Testis (tissue), 3 donors: ENCODE results near the gene COL4A2. TPM values are rescaled to one million over a fixed set of nuclear protein-coding genes. Genes with fewer than 3 reads are reported as not detected.

Experiments
- DNase-seq: peaks from one replicate; pipeline ENCODE4 v3.0.0-alpha.2; 2019
- H3K27ac ChIP-seq, 2 donors: fragments of 200-600 bp; sonication (generic); one replicate each; pipeline ENCODE4 v1.5.1; 2019
- H3K27me3 ChIP-seq: fragments of 200-600 bp; sonication (generic); one replicate; pipeline ENCODE4 v1.5.1; 2019
- H3K36me3 ChIP-seq: fragments of 200-600 bp; sonication (generic); one replicate; pipeline ENCODE4 v1.5.1; 2017; ENCODE audit warnings: low read depth; ENCODE audit errors: missing control alignments
- H3K4me1 ChIP-seq: fragments of 200-600 bp; sonication (generic); one replicate; pipeline ENCODE4 v1.5.1; 2019
- H3K4me3 ChIP-seq, 2 donors: fragments of 200-600 bp; sonication (generic); one replicate each; pipeline ENCODE4 v1.5.1; 2017 to 2019
- H3K9me3 ChIP-seq: fragments of 200-600 bp; sonication (generic); one replicate; pipeline ENCODE4 v1.5.1; 2017
- POLR2A ChIP-seq: fragments of 450-650 bp; IDR thresholded peaks from one replicate; pipeline ENCODE4 v1.6.1; 2017; ENCODE audit warnings: antibody characterized with exemption, mild to moderate bottlenecking, moderate library complexity
- WGBS, 2 donors: methylation state at CpG; one replicate each; pipeline ENCODE4 v1.1.5; 2018; 5-methylcytosine and 5-hydroxymethylcytosine counted together
- intact Hi-C: fragments of 100-400 bp; cut with DNase I; formaldehyde crosslinking; loops from one replicate; pipeline ENCODE4 v1.15.1; 2023; ENCODE audit warnings: low total_unique reads
- polyA plus RNA-seq: library from polyadenylated mRNA; stranded (reverse); fragments of 350-450 nt; fragmentation: Illumina TruSeq; extraction: RNeasy Lipid Tissue Mini Kit (QIAGEN cat#74804); gene quantifications from one replicate; pipeline ENCODE4 v1.2.3, GENCODE V29; 2014; ENCODE audit warnings: low read depth, low replicate concordance; ENCODE audit not compliant: insufficient read depth
- total RNA-seq, 2 donors: library from RNA; depleted of rRNA; stranded (reverse); fragments of >200 nt; gene quantifications; one replicate each; pipeline ENCODE4 v1.2.3, GENCODE V29; 2016
- TF ChIP-seq, protein P1 (sequence below), 3 experiments: fragments of 450-650 bp in 2 of 3; fragments of 200-600 bp in 1 of 3; sonication (generic) in 1 of 3; IDR thresholded peaks; one replicate each; pipeline ENCODE4 v1.5.1; 2016 to 2019; ENCODE audit warnings: antibody characterized with exemption in 3 of 3, mild to moderate bottlenecking in 2 of 3, moderate library complexity in 1 of 3

COL4A2 gene
- total and polyA plus RNA-seq, 3 donors from 2014 or later, result 69.1 to 89.9 (median 81.0) TPM

DNA sequence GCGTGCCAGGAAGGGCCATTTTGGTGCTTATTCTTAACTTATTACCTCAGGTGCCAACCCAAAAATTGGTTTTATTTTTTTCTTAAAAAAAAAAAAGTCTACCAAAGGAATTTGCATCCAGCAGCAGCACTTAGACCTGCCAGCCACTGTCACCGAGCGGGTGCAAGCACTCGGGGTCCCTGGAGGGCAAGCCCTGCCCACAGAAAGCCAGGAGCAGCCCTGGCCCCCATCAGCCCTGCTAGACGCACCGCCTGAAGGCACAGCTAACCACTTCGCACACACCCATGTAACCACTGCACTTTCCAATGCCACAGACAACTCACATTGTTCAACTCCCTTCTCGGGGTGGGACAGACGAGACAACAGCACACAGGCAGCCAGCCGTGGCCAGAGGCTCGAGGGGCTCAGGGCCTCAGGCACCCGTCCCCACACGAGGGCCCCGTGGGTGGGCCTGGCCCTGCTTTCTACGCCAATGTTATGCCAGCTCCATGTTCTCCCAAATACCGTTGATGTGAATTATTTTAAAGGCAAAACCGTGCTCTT lies 205.2 kb downstream of the COL4A2 start:
- intact Hi-C loops, result no loop called here
- 92 to 94% methylated on average over 17 of the region's 17 CpGs for WGBS, 2 donors
- TF ChIP-seq POLR2A, result no peak
- TF ChIP-seq, protein P1, sequence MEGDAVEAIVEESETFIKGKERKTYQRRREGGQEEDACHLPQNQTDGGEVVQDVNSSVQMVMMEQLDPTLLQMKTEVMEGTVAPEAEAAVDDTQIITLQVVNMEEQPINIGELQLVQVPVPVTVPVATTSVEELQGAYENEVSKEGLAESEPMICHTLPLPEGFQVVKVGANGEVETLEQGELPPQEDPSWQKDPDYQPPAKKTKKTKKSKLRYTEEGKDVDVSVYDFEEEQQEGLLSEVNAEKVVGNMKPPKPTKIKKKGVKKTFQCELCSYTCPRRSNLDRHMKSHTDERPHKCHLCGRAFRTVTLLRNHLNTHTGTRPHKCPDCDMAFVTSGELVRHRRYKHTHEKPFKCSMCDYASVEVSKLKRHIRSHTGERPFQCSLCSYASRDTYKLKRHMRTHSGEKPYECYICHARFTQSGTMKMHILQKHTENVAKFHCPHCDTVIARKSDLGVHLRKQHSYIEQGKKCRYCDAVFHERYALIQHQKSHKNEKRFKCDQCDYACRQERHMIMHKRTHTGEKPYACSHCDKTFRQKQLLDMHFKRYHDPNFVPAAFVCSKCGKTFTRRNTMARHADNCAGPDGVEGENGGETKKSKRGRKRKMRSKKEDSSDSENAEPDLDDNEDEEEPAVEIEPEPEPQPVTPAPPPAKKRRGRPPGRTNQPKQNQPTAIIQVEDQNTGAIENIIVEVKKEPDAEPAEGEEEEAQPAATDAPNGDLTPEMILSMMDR (IDR thresholded peaks at IDR 0.05), result no peak
- peaks cover 11% of the 10 kb centered on the region for H3K4me1 ChIP-seq
- H3K9me3 ChIP-seq, result no peaks in the 10 kb centered on the region
- H3K27me3 ChIP-seq, result no peaks in the 10 kb centered on the region
- no peak overlapping the region for H3K4me3 ChIP-seq
- DNase-seq, result no peak
- no peak overlapping the region for H3K27ac ChIP-seq
- no peaks in the 10 kb centered on the region for H3K36me3 ChIP-seq

DNA sequence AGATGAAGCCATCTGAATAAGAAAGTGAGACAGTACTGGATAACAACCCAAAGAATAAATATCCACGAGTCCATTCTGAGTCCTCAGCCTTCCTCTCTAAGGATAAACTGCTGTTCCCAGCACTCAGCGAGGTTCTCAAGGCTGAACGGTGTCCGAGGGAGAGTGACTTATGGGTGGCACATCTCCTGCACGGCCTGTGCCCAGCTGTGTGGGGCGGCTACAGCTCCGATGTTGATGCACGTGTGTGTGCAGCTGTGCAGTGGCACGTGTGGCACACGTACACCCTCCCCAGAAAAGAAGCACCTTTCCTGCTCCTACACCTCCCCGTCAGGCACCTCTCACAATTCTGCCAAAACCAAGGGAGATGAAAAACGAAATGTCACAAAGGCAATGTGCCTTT lies 209.4 kb downstream of the COL4A2 start:
- no peak overlapping the region for H3K27ac ChIP-seq
- H3K4me1 ChIP-seq, result peaks cover 11% of the 10 kb centered on the region
- H3K36me3 ChIP-seq, result no peaks in the 10 kb centered on the region
- no peak for TF ChIP-seq POLR2A
- TF ChIP-seq, protein P1 (IDR thresholded peaks at IDR 0.05), result no peak
- no peak overlapping the region for H3K4me3 ChIP-seq
- intact Hi-C loops, result no loop called here
- H3K9me3 ChIP-seq, result no peaks in the 10 kb centered on the region
- H3K27me3 ChIP-seq, result no peaks in the 10 kb centered on the region
- DNase-seq, result no peak
- 83 to 87% methylated on average over 10 to 12 of the region's 12 CpGs for WGBS, 2 donors

DNA sequence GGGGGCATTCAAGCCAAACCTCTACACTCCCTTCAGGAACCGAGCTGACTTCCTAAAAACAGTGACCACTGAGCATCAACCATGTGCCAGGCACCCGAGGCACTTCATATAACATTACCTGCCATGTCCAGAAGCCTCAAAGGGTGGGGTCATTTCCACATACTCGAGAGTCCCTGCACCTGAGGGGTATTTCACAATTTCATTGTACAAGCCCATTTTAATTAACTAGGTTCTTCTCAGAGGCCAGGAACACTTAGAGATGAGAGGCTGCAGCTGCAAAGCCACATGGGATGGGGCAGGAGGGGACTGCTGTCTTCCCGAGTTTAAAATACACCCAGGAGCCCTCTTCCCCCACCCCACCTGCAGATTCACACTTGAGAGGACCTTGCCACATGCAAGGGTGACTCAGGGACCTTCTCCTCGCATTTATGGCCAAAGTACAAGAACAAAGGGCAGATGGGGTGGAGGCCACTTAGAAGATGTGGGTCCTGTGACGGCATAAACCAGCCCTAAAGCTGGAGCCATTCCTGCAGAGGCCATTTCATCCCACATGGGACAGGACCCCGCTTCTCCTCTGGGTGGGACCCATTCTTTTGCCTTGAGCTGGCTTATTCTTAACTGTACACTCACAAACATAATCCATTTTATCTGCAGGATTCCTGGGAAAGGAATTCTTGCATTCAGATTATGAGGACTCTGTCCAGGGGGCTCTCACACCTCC lies 210.6 kb downstream of the COL4A2 start:
- no peaks in the 10 kb centered on the region for H3K9me3 ChIP-seq
- 58 to 66% methylated on average over 7 of the region's 7 CpGs for WGBS, 2 donors
- H3K27ac ChIP-seq, result no peak overlapping the region
- TF ChIP-seq POLR2A, result no peak
- TF ChIP-seq, protein P1 (IDR thresholded peaks at IDR 0.05), result no peak
- intact Hi-C loops, result no loop called here
- H3K27me3 ChIP-seq, result no peaks in the 10 kb centered on the region
- no peak for DNase-seq
- H3K4me1 ChIP-seq, result peaks cover 13% of the 10 kb centered on the region
- H3K4me3 ChIP-seq, result no peak overlapping the region
- H3K36me3 ChIP-seq, result no peaks in the 10 kb centered on the region

DNA sequence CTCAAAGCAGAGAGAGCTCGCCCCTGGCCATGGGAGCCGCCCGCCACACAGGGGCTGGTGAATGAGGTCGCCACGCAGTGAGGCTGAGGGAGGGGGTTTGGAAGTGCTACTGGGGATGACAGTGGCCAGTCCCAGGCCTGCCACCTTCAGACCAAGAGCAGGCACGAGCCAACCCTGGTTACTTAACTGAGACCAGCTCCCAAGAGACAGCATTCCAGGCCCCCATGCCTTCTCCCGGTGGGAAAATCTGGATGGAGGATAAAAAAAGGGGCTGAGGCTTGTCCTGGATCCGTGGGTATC lies 211.1 kb downstream of the COL4A2 start:
- Histone ChIP-seq H3K27ac (no peak overlapping the region), H3K27me3 (no peaks in the 10 kb centered on the region), H3K4me1 (peaks cover 13% of the 10 kb centered on the region), H3K4me3 (no peak overlapping the region), H3K9me3 (no peaks in the 10 kb centered on the region), H3K36me3 (no peaks in the 10 kb centered on the region)
- 83 to 87% methylated on average over 7 to 8 of the region's 8 CpGs for WGBS, 2 donors
- DNase-seq, result no peak
- TF ChIP-seq, protein P1 (IDR thresholded peaks at IDR 0.05), result no peak
- TF ChIP-seq POLR2A, result no peak
- intact Hi-C loops, result no loop called here

DNA sequence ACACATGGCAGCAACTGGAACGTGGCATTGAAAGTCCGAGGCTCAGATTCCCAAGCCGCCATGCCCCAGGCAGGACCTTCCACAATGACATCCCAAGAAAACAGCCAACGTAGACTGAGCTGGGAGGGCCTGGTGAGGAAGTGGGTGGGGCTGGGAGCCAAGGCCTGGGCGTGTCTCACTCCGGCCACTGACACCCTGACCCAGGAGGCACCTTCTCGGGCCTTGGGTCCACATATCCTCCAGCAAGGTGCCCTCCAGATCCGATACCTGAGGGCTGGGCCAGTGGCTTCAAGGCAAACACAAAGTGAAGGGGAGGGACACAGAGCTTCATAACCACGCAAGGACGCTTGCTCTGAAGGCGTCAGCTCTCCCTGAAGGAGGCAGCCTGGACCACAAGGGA lies 211.5 kb downstream of the COL4A2 start:
- no peaks in the 10 kb centered on the region for H3K9me3 ChIP-seq
- peaks cover 13% of the 10 kb centered on the region for H3K4me1 ChIP-seq
- no peak for DNase-seq
- no peak overlapping the region for H3K27ac ChIP-seq
- H3K36me3 ChIP-seq, result no peaks in the 10 kb centered on the region
- no peaks in the 10 kb centered on the region for H3K27me3 ChIP-seq
- no peak overlapping the region for H3K4me3 ChIP-seq
- TF ChIP-seq, protein P1 (IDR thresholded peaks at IDR 0.05), result no peak
- TF ChIP-seq POLR2A, result no peak
- whole genome bisulfite sequencing, 2 donors, result 85 to 91% methylated on average over 8 to 11 of the region's 11 CpGs
- intact Hi-C loops, result no loop called here
